ENCODE data around the gene NCKIPSD.

Gene NCKIPSD

GRCh38 chr3:48679411-48680391, 6.0 kb downstream of the NCKIPSD start:
- no peak for TF ChIP-seq CTCF (IDR thresholded peaks at IDR 0.05; ENCODE audit: low read depth, low read length, missing control alignments)
- no peak for DNase-seq (ENCODE audit: low read depth)
- no peak overlapping the region for H3K4me3 ChIP-seq (ENCODE audit: low read depth, low read length)
- in situ Hi-C loops (cut with HindIII; ENCODE audit: low sequenced_read_pairs), result no loop called here

GRCh38 chr3:48678566-48679380, 6.9 kb downstream of the NCKIPSD start:
- H3K4me3 ChIP-seq (ENCODE audit: low read depth, low read length), result no peak overlapping the region

GRCh38 chr3:48678056-48678455, 7.7 kb downstream of the NCKIPSD start:
- no peak for DNase-seq (ENCODE audit: low read depth)
- no peak overlapping the region for H3K4me3 ChIP-seq (ENCODE audit: low read depth, low read length)
- in situ Hi-C loops (cut with HindIII; ENCODE audit: low sequenced_read_pairs), result no loop called here
- TF ChIP-seq CTCF (IDR thresholded peaks at IDR 0.05; ENCODE audit: low read depth, low read length, missing control alignments), result no peak

More at GRCh38 chr3:48678566-48679380, 6.9 kb downstream of the NCKIPSD start:
- DNase-seq (ENCODE audit: low read depth), result no peak
- no peak for TF ChIP-seq CTCF (IDR thresholded peaks at IDR 0.05; ENCODE audit: low read depth, low read length, missing control alignments)
- in situ Hi-C loops (cut with HindIII; ENCODE audit: low sequenced_read_pairs), result no loop called here

GRCh38 chr3:48674505-48674904, 11.2 kb downstream of the NCKIPSD start:
- no peak for TF ChIP-seq CTCF (IDR thresholded peaks at IDR 0.05; ENCODE audit: low read depth, low read length, missing control alignments)
- DNase-seq (ENCODE audit: low read depth), result no peak
- in situ Hi-C loops (cut with HindIII; ENCODE audit: low sequenced_read_pairs), result no loop called here
- no peak overlapping the region for H3K4me3 ChIP-seq (ENCODE audit: low read depth, low read length)

- no peak for TF ChIP-seq CTCF (IDR thresholded peaks at IDR 0.05; ENCODE audit: low read depth, low read length, missing control alignments)
- H3K4me3 ChIP-seq (ENCODE audit: low read depth, low read length), result no peak overlapping the region
- DNase-seq (ENCODE audit: low read depth), result no peak
- in situ Hi-C loops (cut with HindIII; ENCODE audit: low sequenced_read_pairs), result no loop called here
Observed at GRCh38 chr3:48672522-48672921, 13.2 kb downstream of the NCKIPSD start.

GRCh38 chr3:48664929-48665328, 20.8 kb downstream of the NCKIPSD start:
- no peak overlapping the region for H3K4me3 ChIP-seq (ENCODE audit: low read depth, low read length)
- no peak for DNase-seq (ENCODE audit: low read depth)
- in situ Hi-C loops (cut with HindIII; ENCODE audit: low sequenced_read_pairs), result no loop called here
- TF ChIP-seq CTCF (IDR thresholded peaks at IDR 0.05; ENCODE audit: low read depth, low read length, missing control alignments), result no peak

Data from astrocyte of the cerebellum (primary cell).